ENCODE results near the gene PLIN4.

GRCh38 chr19:4539693-4540581 is 21.7 kb upstream of the PLIN4 start, which contains the start of gene LRG1:
- no peak for TF ChIP-seq CTCF (IDR thresholded peaks at IDR 0.05)
- no peak for TF ChIP-seq POLR2A (IDR thresholded peaks at IDR 0.05)
